Measurements from ENCODE around the gene DSTN.
"Not testable (repeated sequence)": the region's sequence is repeated elsewhere in the genome, so short reads cannot be mapped to it uniquely, and the experiment has no call there.

Gene DSTN

DNA sequence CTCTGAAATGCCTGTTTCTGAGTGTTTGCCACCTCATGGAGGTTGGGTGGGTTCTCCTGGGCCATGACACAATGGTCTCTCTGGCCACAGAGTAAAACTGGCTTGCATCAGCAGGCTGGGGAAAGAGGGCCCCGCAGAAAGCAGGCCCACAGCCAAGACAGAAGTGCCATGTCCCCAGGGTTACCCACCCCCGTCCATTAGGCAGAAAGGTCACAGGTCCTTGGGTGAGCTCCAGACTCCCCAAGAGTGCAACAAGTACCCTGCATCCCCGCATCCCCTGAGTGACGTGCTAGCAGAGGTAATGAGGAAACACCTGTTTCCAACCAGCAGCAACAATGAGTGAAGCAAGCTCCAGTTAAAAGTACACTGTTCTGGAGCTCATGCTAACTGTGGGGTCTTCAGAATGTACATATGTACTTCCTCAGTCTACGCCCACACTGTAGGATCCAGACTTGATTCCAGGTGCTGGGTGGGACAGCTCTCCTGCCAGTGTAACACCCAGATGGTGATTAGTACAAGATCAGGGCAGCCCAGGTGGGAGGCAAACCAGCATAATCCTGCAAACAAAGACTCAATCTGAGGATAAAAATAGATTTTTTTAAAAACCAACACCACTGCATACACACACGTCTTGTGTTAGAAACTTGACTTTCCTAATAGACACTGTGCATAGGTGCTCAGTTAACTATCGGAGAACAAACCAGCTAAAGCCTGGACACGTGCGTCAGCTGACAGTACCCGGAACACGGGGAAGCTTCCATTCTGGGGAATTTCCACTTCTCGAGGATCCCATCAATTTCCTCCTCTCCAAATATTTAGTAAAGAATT lies 80.6 kb downstream of the DSTN start:
- Mint-ChIP-seq H3K4me3 (no peak overlapping the region), H3K27me3 (no peaks in the 10 kb centered on the region), H3K27ac (peak overlapping the region; percentile 6 to 25), H3K9me3 (no peaks in the 10 kb centered on the region), H3K4me1 (peaks cover 19% of the 10 kb centered on the region)
- no peak for ATAC-seq
- DNase-seq, result no peak

DNA sequence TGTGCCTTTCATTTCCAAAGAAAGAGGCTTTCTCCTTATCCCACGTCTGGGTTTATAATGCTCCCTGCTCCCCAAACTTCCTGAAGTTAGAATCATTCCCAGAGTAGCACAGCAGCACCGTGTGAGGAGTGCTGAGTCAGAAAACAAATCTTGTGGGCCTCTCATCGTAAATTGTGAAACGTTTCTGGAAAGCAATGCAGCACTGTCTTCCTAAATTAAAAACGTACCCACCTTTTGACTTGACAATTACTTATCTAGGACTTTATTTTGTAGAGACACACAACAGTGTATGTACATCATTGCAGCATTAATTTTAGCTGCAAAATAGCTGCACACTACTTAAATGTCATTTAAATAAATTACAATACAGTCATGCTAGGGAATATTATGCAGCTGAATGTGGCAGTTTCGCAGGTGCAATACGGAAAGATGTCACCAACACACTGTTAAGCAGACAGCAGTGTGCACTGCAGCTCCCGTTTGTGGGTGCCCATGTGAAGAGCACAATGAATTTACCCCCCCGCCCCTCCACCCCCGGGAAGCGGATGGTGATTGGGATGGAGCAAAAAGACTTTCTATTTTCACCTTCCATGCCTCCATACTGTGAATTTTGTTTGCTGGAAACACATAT lies 81.4 kb downstream of the DSTN start:
- peaks cover 21% of the 10 kb centered on the region for H3K4me1 Mint-ChIP-seq
- no peak overlapping the region for H3K4me3 Mint-ChIP-seq
- no peak for ATAC-seq
- peak overlapping the region in 1 of 2 donors; percentile 13 for H3K27ac Mint-ChIP-seq
- H3K9me3 Mint-ChIP-seq, result no peaks in the 10 kb centered on the region
- DNase-seq, result no peak
- no peaks in the 10 kb centered on the region for H3K27me3 Mint-ChIP-seq

DNA sequence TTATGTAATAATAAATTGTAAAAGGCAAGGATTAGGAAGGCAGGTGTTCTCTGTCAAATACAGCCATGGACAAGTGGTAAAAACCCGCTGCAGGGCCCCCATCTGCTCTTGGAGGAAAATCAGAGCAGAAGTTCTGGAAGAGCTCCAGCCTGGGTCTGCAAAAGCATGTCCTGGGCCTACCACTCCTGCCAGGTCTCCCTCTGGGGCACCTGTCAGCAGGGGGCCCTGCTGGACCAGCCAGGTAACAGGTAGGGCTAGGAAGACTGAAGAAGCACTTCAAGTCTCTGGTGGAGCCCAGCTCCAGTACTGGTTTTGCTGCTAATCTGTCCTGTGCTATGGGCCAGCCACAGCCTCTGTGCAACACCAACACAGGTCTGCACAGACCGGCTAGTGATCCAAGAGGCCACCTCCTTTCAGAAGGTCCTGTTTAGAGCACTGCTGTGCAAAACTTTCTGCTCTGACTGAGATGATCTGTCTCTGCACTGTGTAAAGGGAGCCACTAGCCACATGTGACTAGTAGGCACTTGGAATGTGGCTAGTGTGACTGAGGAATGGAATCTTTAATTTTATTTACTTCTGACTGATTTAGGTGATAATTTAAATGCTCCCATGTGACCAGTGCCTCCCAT lies 82.0 kb downstream of the DSTN start:
- Mint-ChIP-seq H3K4me3 (no peak overlapping the region), H3K27me3 (no peaks in the 10 kb centered on the region), H3K4me1 (peaks cover 22% of the 10 kb centered on the region), H3K9me3 (no peaks in the 10 kb centered on the region), H3K27ac (peak overlapping the region in 1 of 2 donors; percentile 42)
- DNase-seq (no peak), ATAC-seq (peak; percentile 31)

DNA sequence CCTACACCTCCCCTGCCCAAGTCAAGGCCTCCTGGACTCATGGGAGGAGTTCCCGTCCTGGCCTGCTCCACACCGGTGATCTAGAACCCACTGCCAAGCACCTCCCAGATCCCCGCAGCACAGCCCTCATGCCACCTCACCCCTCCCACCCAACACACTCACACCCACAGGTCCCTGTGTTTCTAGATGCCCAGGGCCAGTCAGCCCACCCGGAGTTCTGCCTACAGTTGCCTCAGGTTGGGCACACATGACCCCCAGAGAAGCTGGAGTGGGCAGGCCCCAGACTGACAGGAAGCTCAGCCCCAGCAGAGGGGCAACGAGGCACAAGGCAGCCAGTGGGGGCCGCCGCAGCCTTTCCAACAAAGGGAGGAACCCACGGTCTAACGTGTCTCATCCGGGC lies 82.5 kb downstream of the DSTN start:
- ATAC-seq (peak; percentile 8), DNase-seq (no peak)
- no peak overlapping the region for H3K4me3 Mint-ChIP-seq
- no peaks in the 10 kb centered on the region for H3K9me3 Mint-ChIP-seq
- H3K27me3 Mint-ChIP-seq, result no peaks in the 10 kb centered on the region
- peaks cover 22% of the 10 kb centered on the region for H3K4me1 Mint-ChIP-seq
- peak overlapping the region in 1 of 2 donors; percentile 42 for H3K27ac Mint-ChIP-seq

DNA sequence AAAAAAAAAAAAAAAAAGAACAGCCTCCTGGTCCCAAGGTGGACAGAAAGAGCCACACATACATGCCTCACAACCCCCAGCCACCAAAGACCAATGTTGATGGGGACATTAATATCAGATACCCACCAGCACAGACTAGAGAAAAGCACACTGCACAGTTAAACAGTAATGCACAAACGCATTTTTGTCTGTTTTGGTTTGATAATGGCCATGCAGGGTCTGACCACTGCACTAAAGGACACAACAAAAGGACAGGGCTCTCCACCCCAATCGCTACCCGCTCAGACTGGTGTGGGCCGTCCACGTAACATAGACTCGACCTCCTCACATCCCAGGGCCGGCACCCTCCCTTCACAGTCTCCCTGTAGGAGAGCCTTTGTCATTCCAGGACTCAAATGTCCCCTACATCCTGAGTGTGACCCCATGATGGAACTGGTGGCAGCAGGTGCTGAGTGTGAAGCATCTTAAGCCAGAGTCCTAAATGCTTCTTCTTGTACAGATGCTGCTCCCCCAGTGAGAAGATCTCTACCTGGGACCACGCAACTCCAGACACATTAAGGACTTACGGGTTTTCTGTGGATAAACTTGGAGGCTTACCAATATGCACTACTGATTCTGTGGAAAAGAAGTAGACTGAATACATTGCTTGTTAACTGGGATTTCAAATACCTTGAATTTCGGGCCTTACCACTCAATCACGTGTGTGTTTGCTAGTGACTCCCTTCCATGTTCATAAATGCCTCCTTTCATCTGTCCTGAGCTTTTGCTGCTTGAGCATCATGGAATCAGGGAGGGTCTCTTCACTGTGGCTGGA lies 84.2 kb downstream of the DSTN start:
- DNase-seq (no peak), ATAC-seq (no peak)
- Mint-ChIP-seq H3K4me3 (no peak overlapping the region), H3K9me3 (peaks cover 0 to 5% of the 10 kb centered on the region in 2 donors), H3K27me3 (no peaks in the 10 kb centered on the region), H3K4me1 (peaks cover 19% of the 10 kb centered on the region), H3K27ac (no peak overlapping the region)

DNA sequence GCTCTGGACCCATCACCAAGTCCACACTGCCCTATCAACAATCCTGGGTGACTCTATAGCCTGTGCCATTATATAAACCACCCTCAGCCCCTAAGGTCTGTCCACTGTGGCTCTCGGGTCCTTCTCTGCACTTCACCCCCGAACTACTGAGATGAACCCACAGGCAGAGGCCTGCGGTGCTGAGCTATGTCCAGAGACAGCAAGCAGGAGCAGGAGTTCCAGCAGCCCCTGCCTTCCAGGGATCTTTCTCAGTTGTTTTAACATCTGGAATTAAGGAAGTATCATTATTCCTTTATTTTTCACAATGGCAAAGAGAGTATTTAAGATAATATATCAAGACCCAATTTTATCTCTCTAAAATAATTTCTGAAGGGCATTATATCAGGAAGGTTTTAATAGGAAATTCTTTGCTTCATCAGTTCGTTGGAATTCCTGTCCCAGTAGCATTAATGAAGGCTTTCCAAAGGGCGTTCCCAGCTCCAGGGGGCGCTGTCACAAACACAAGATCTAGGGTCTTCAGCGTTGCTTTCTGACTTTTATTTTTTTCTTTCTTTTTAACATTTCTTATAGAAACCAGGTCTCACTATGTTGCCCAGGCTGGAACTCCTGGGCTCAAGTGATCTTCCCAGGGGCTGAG lies 84.9 kb downstream of the DSTN start:
- Mint-ChIP-seq H3K9me3 (peaks cover 0 to 9% of the 10 kb centered on the region in 2 donors), H3K4me3 (no peak overlapping the region), H3K27ac (no peak overlapping the region), H3K4me1 (peaks cover 12% of the 10 kb centered on the region), H3K27me3 (no peaks in the 10 kb centered on the region)
- DNase-seq (no peak), ATAC-seq (no peak)

DNA sequence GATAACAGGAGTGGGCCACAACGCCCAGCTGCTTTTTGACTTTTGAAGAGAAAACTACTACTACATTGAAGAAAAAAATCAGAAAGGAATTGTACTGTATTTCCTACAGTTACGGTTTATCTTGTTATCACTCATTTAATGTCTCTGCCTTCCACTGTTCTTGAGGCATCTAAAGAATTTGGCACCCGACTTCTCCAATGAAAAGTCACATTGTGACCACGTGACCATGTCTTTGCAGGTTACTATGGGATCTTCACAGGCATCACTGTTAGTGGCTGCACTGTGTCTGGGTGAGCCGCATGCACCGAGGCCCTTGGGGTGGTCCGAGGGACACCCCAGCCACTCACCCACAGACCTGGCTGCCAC lies 85.4 kb downstream of the DSTN start:
- peaks cover 0 to 14% of the 10 kb centered on the region in 2 donors for H3K9me3 Mint-ChIP-seq
- no peak for ATAC-seq
- H3K27ac Mint-ChIP-seq, result no peak overlapping the region
- peaks cover 11% of the 10 kb centered on the region for H3K4me1 Mint-ChIP-seq
- no peak overlapping the region for H3K4me3 Mint-ChIP-seq
- no peak for DNase-seq
- no peaks in the 10 kb centered on the region for H3K27me3 Mint-ChIP-seq

DNA sequence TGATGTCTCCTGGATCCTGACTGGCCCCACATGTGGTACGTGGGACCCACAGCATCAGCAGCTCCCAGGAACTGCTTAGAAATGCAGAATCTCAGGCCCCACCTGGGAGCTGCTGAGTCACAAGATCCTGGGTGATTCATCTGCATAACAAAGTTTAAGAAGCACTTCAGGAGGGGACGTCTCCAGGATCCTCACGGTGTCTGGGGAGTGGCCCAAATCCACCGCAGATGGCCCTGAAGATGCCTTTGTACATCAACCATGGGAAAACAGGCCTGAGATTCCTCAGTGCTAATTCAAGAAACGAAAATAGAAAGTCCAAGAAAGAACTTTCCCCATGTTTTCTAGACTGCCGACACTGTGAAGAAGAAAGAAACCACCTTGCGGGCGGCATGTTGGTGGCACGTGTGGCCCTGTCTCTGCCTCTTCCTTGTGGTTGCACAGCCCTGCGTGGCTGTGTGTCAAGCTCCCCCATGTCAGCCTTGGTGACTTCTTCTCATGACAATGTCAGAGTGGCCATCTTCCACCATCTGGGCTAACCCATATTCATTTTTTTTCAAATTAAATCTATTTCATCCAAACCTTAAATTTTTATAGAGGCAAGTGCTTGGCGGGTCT lies 86.1 kb downstream of the DSTN start:
- H3K4me1 Mint-ChIP-seq, result peaks cover 17% of the 10 kb centered on the region
- H3K9me3 Mint-ChIP-seq, result peaks cover 0 to 14% of the 10 kb centered on the region in 2 donors
- no peak overlapping the region for H3K4me3 Mint-ChIP-seq
- H3K27me3 Mint-ChIP-seq, result no peaks in the 10 kb centered on the region
- DNase-seq (no peak), ATAC-seq (peak; percentile 37)
- no peak overlapping the region for H3K27ac Mint-ChIP-seq

DNA sequence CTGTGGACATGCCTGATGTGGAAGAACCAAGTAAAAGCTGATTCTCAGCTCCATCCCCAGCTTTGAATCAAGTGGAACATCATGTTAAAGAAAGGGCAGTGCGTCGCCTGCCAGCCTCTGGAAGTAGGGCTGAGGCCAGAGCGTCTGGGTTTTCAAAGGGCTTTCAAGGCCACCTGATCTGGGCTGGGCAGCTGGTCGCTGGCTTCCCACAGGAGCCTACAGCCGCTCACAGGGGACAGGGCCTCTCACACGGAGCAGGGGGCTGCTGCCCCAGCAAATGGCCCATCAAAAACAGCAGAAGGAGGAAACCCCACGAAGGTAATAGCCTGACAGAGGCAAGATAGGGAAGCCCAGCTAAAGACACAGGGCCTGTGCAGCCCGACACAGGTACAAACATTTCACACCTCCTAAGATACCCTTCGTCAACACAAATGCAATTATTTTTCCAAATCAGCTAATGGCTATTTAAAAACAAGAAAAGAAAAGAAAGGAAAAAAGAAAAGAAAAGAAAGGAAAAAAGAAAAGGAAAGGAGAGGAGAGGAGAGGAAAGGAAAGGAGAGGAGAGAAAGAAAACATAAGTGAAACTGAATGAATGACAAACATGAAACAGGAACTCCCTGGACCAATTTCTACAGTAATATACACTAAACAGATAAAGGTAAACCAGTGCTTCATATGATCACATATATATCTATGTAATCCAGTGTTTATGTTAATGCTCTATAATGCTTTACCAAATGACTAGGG lies 87.4 kb downstream of the DSTN start:
- peaks cover 0 to 14% of the 10 kb centered on the region in 2 donors for H3K9me3 Mint-ChIP-seq
- H3K27me3 Mint-ChIP-seq, result no peaks in the 10 kb centered on the region
- DNase-seq (no peak), ATAC-seq (no peak)
- H3K4me3 Mint-ChIP-seq, result no peak overlapping the region
- H3K4me1 Mint-ChIP-seq, result peaks cover 26% of the 10 kb centered on the region
- H3K27ac Mint-ChIP-seq, result peak overlapping the region in 1 of 2 donors; percentile 74

DNA sequence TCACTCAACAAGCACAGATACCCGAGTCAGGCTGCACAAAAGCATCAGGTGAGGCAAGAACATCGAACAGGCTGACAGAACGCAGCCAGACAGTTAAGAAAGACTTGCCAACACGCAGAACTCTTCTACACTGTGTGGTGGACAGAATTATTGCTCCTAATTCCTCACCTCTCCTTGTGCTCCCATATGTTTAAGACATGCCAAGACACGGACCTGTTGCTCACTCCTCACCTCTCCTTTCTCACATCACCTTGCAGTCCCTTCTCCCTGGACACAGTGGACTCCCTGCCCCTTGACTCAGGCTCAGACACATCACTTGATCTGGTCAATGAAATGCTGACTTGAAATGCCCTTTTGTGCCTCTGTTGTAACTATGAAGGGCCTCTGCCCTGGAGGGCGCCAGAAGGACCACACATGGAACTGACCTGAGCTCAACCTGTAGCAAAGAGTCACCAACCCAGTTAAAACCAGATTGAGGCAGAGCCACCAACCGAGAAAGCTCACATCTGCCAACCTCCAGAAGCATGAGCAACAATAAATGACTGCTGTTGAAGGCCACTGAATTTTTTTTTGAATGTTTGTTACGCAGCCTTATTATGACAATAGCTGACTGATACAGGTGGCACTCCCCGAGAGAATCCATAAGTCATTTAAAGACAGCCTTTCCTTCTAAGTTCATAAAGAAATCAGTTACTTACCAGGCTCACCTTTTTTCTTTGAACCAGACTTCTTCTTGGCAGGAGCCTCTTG lies 88.2 kb downstream of the DSTN start:
- DNase-seq (no peak), ATAC-seq (no peak)
- H3K4me1 Mint-ChIP-seq, result peaks cover 35% of the 10 kb centered on the region
- H3K4me3 Mint-ChIP-seq, result no peak overlapping the region
- H3K27ac Mint-ChIP-seq, result no peak overlapping the region
- no peaks in the 10 kb centered on the region for H3K27me3 Mint-ChIP-seq
- peaks cover 0 to 14% of the 10 kb centered on the region in 2 donors for H3K9me3 Mint-ChIP-seq

DNA sequence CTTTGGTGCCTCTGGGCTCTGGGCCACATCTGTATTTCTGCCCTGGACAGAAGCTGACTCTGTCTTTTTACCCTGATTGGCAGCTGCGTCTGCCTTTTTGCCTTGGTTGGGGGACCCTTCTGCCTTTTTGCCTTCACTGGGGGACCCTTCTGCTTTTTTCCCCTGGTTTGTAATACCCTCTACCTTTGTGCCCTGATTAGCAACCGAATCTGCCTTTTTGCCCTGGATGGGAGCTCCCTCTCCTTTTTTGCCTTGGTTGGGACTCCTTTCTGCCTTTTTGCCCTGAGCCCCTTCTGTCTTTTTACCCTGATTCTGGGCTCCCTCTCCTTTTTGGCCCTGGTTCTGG lies 88.7 kb downstream of the DSTN start:
- Mint-ChIP-seq H3K9me3 (peaks cover 0 to 14% of the 10 kb centered on the region in 2 donors), H3K27ac (no peak overlapping the region), H3K27me3 (no peaks in the 10 kb centered on the region), H3K4me3 (no peak overlapping the region), H3K4me1 (peaks cover 40% of the 10 kb centered on the region)
- ATAC-seq, result no peak
- DNase-seq, result no peak

DNA sequence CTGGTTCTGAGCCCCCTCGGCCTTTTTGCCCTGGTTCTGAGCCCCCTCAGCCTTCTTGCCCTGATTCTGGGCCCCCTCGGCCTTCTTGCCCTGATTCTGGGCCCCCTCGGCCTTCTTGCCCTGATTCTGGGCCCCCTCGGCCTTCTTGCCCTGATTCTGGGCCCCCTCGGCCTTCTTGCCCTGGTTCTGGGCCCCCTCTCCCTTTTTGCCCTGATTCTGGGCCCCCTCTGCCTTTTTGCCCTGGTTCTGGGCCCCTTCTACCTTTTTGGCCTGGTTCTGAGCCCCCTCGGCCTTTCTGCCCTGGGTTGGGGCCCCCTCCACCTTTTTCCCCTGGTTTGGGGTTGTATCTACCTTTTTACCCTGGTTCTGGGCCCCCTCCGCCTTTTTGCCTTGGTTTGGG lies 89.5 kb downstream of the DSTN start:
- peaks cover 47% of the 10 kb centered on the region for H3K4me1 Mint-ChIP-seq
- H3K4me3 Mint-ChIP-seq, H3K27me3 Mint-ChIP-seq, ATAC-seq, H3K27ac Mint-ChIP-seq, DNase-seq: not testable (repeated sequence)
- H3K9me3 Mint-ChIP-seq, result peaks cover 0 to 14% of the 10 kb centered on the region in 2 donors

Measured in stimulated activated naive CD8-positive, alpha-beta T cell treated with anti-CD3 and anti-CD28 coated beads, Interleukin-15, amount 100 ng/mL, for 72 hours (primary cell).